ENCODE data around the gene CXCL8. TPM values are rescaled to one million over a fixed set of nuclear protein-coding genes. Genes with fewer than 3 reads are reported as not detected.
A peak's percentile ranks its signal among the peaks of the same experiment; 100 is the strongest.
"Not testable (repeated sequence)": the region's sequence is repeated elsewhere in the genome, so short reads cannot be mapped to it uniquely, and the experiment has no call there.

CXCL8 gene
- polyA plus RNA-seq (ENCODE audit: insufficient read length in 4 of 4) = 10 to 100 TPM in 1 of 4 donors, under 1 TPM in 3; 0.34 to 25.4 (median 0.49) TPM

DNA sequence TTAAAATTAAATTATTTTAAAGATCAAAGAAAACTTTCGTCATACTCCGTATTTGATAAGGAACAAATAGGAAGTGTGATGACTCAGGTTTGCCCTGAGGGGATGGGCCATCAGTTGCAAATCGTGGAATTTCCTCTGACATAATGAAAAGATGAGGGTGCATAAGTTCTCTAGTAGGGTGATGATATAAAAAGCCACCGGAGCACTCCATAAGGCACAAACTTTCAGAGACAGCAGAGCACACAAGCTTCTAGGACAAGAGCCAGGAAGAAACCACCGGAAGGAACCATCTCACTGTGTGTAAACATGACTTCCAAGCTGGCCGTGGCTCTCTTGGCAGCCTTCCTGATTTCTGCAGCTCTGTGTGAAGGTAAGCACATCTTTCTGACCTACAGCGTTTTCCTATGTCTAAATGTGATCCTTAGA, at the start of gene CXCL8:
Gene CXCL8, plus strand, starts transcription at position 217 of the 426 bp plus-strand sequence. Its CDS starts 90 bp downstream, at position 307.
- DNase-seq (ENCODE audit: low read depth in 4 of 4, low spot score in 3 of 4) = peak in 1 of 4 donors; percentile 12

DNA sequence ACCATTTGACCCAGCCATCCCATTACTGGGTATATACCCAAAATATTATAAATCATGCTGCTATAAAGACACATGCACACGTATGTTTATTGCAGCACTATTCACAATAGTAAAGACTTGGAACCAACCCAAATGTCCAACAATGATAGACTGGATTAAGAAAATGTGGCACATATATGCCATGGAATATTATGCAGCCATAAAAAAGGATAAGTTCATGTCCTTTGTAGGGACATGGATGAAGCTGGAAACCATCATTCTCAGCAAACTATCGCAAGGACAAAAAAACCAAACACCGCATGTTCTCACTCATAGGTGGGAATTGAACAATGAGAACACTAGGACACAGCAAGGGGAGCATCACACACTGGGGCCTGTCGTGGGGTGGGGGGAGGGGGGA, 49.2 kb upstream of the CXCL8 start:
- not testable (repeated sequence) for DNase-seq (ENCODE audit: low read depth in 4 of 4, low spot score in 3 of 4)

DNA sequence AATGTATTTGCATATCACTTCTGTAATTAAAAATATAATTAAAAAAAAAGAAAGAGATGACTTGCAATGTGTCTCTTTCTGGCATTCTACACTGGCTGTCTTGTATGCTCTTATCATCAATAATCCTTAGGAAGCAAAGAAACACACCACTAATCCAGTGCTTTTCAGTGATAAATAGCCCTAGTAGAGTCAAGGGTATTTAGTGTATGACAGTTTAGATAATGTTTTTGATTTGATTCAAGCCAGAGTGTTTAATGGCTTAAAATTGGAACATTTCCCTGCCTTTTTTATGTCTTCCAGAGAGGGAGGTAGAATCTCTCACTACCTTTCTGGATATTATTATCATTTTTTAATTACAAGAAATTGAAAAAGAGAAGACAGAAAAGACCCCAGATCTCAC, 48.6 kb upstream of the CXCL8 start:
- DNase-seq (ENCODE audit: low read depth in 4 of 4, low spot score in 3 of 4) = no peak

DNA sequence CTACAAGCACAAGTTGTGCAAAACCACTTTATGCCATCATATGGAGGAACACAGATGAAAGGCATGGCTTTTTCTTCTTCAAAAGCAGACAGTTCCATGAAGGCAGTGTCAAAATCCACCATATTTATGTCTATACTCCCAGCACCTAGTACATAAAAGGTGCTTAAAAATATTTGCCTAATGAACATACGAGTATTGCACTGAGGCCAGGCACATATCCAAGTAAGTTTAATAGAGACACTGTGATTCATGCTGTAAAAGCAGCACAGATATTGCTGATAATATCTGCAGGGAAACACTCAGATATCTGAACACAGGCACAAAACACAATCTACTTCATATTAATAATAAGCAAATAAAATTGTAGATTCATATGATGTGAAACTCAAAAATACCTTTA, 48.1 kb upstream of the CXCL8 start:
- no peak for DNase-seq (ENCODE audit: low read depth in 4 of 4, low spot score in 3 of 4)

DNA sequence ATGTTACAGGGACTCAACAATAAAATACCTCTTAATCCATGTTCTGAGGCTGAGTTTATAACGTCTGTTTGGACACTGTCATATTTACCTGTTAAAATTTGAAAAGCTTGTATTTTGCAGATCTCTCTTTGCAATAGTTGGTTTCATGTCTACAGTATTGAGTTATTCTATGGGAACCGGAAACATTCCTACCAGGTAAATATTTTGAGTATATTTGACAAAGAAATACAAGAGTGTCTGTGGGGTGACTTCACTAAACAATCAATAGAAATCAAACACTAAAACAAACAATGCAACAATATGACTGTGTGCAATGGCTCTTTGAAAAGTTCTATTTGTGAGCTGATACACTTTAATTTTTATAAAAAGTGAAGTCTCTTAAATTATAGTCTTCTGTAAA, 47.7 kb upstream of the CXCL8 start:
- no peak for DNase-seq (ENCODE audit: low read depth in 4 of 4, low spot score in 3 of 4)

DNA sequence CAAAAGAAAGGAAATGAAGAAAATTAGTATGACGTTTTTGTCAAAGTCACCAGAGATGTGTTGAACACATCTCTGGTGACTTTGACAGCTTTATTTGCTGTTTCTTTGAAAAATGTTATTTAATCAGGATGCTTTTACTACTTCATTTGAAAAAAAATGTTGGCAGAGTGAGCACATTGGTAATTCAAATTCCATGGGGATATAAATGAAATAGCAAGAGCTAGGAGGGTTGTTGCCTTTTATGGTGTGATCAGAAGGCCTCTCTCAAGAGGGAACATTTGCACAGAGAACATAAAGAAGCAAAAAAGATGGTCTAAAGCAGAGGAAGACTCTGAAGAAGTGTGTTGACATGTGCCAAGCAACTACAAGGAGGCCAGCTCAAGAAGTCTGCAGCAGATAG, 46.6 kb upstream of the CXCL8 start:
- no peak for DNase-seq (ENCODE audit: low read depth in 4 of 4, low spot score in 3 of 4)

DNA sequence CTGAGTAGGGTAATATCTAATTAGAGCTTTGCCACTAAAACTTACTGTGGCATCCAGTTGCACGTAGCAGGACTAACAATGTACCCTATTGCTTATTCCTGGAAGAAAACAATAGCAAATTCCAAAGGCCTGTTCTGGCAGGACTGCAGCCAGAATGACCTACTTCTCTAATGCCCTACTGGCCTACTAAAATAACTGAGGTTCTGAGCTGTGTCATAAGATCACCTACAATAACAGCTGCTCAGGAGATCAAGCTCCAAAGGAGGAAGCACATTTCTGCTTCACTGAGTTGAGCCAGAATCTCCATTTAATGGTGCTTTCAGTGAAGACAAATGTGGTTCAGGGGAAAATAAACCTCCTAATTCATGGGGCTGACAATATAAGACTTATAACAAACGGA, 42.2 kb upstream of the CXCL8 start:
- DNase-seq (ENCODE audit: low read depth in 4 of 4, low spot score in 3 of 4) = peak; percentile 10 to 52 (median 28)

DNA sequence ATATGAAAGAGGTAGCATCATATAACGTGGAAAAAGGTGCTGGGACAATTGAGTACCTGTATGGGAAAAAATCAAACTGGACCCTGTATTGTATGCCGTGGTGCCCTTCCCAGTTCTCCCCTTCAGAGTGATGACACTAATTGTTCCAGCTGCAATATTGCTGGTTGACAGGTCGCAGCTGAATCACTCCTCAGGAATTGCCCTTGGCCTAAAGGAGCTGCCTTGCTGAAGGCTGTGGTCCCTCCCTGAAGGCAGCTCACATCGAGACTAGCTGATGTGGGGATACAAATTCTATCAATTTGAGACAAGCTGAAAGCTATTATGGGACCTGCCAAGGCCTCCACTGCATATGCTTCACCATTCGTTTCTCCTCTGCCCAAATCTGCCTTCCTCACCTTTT, 39.3 kb upstream of the CXCL8 start:
- no peak for DNase-seq (ENCODE audit: low read depth in 4 of 4, low spot score in 3 of 4)

DNA sequence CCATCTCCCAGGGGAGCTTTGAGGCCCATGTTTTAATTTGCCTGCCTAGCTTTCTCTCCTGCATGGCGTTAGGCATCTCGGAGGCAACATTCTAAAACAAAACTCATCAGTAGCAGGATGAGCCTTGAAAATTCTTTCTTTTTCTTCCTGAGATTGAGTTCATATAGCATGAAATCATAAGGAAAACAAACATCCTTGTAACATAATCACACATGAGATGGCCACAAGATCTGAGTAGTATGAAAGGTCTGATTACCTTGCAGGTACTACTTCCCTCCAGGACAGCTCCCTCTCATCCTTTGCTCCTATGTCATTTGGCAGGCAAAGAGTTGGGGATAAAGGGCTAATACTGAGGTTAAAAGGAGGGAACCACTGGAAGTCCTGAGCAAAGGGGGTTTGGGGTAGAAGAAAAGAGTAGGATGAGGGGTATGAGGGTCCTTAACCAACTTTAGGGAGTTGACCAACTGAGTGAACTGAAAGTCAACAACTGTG, 37.5 kb upstream of the CXCL8 start:
- no peak for DNase-seq (ENCODE audit: low read depth in 4 of 4, low spot score in 3 of 4)

DNA sequence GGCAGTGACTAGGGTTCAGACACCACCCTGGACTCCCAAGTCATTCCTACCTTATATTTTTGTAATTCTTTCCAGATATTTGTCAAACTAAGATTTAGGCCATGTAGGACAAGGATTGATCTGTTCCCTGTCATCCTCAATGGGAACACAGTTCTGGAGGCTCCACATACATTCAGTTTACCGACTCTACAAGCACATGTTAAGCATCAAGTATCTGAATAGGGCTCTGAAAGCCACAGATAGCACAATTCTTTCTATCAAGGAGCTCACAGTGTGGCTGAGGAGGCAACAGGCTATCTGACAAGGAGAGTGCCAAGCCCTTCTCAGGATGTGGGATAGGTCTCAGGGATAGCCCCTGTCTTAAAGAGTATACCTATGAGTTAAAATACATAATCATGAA, 37.0 kb upstream of the CXCL8 start:
- no peak for DNase-seq (ENCODE audit: low read depth in 4 of 4, low spot score in 3 of 4)

DNA sequence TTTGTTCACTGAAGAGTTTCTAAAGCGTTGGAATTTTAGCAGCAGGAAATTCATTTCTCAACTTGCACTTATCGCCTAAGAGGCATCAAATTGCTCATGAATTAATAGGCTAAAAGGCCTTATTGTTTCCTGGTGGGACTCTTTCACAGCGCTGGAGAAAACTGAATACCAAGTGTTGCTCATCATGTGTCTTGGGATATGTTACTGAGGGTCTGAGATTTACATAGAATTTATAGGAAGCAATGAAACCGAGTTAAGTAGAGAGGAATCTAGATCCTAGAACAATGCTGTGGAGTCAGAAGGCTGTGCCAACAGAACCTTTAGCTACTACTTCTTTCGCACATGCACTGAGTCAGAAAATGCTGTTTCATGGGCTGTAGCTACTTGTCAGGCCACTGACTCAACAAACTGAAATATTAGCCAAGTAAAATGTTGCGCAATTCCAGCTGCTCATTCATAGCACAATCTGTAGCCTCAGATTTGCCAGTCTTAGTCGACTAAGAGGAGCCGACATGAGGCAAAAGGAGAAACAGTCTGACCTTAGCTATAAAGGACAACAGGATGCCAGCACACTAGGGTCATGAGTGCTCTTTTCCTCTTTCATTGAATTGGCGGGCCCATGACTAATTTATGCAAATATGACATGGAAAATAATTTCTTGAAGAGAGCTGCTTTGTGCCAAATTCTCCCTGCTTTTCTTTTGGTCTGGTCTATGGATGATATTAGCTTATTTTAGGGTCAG, 35.9 kb upstream of the CXCL8 start:
- no peak for DNase-seq (ENCODE audit: low read depth in 4 of 4, low spot score in 3 of 4)

DNA sequence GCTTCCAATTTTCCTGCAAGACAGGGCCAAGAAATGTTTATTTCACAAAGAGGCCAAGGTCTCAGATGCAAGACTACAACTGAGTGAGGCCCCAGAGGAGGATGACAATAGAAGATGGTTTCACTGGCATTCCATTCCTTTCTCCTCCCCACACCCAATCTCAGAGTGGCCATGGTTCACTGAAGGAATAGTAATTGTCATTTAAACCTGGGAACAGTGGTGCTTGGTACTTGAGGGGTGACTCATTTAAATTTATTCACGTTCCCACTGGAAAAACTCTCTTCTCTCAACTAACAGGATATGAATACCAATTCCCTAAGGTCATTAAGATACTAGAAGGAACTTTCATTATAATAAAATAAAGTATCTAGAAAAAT, 35.3 kb upstream of the CXCL8 start:
- DNase-seq (ENCODE audit: low read depth in 4 of 4, low spot score in 3 of 4) = no peak

DNA sequence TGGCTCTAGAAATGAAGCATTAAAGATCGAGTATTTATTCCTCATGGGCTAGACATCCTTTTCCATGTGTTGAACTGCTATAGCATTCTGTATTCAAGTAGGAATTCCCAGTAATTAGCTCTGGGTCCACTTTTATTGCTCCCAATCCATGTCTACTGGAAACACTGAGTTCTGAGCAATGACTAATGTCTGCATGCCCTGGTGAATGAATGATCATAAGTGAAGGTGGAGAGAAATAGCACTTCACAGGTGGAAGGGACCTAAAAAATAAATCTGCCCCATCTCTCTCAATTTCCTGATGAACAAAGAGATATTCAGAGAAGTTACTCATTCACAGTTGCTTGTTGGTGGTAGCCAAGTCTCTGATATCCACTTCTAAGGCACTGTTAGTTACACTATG, 34.6 kb upstream of the CXCL8 start:
- DNase-seq (ENCODE audit: low read depth in 4 of 4, low spot score in 3 of 4) = no peak

DNA sequence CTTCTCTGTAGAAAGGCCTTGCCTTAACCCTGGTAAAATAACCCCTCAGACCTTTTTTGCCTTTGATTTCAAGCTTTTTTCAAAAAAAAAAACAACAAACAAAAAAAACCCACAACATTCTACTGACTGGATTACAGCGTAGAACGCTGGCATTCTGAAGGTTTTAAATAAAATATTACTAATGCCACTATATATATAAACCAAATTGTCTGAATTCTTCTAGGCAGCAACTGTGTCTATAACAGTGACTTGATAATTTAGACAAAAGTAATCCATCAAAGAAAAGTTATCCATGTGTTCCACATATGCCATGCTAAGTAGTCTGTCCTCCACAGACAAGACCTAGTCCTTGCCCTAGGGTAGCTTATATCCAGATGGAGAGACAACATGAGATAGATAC, 33.6 kb upstream of the CXCL8 start:
- no peak for DNase-seq (ENCODE audit: low read depth in 4 of 4, low spot score in 3 of 4)

DNA sequence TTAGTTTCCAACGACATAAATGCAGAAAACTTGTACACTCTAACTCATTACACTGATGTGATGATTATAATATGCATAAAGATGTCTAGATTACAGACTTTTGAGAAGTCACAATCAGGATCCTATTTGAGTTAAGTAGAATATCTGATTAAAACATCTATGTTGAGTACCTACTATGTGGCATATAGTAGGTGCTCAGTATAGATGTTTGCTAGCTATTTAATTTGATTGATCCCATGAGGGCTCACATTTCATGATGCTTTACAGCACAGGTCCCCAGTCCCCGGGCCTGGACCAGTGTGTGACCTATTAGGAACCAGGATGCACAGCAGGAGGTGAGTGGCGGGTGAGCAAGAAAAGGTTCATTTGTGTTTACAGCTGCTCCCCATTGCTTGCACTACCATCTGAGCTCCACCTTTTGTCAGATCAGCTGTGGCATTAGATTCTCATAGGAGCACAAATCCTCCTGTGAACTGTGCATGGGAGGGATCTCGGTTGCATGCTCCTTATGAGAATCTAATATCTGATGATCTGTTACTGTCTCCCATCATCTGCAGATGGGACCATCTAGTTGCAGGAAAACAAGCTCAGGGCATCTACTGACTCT, 33.0 kb upstream of the CXCL8 start:
- DNase-seq (ENCODE audit: low read depth in 4 of 4, low spot score in 3 of 4) = no peak

DNA sequence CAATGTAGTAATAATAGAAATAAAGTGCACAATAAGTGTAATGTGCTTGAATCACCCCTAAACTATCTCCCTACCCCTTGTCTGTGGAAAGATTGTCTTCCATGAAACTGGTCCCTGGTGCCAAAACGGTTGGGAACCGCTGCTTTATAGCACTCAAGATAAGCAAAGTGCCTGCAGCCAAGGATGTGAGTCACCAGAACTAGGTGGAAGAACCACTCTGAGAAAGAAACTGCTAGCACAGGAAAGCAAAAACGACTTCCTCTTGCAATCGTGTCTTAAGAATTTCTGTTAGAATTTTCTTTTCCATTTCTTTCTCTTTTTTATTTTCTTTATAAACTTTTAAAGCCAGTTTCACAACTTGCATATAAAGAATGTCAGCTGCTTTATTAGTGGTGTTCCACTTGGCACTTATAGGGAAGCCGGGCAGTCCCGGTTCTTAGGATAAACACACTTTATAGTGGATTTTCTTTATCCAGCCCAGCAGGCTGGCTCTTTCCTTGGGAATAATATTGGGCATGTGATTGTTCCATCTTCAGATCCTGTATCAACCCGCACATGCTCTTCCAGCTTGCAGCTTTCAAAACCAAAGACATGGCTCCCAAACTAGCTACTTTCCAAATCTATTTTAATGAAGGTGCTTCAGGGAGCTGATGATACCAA, 32.3 kb upstream of the CXCL8 start:
- no peak for DNase-seq (ENCODE audit: low read depth in 4 of 4, low spot score in 3 of 4)

DNA sequence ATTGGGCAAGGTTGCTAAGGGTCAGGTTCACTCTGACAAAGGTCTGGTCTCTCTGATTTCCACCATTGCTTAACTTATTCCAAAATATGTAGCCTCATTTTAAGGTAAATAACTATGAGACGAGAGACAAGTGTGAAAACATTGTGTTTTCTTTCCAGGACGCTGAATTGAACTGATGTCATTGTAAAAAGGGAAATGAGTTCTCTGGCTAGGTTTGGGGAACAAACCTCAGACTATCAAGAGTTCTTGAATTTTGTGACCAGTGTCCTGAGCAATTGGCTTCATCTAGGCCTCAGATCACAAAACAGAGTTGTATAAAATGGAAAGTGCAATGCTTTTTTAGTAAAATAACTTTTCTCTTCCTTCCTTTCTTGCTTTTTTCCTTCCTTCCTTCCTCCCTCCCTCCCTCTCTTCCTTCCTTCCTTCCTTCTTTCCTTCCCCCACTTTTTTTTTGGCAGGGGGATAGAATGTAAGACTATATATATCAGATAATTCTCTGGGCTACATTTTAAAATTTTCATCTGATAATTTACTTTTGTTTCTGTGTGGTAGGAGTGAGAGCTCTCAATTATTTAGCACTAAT, 30.8 kb upstream of the CXCL8 start:
- DNase-seq (ENCODE audit: low read depth in 4 of 4, low spot score in 3 of 4) = no peak

DNA sequence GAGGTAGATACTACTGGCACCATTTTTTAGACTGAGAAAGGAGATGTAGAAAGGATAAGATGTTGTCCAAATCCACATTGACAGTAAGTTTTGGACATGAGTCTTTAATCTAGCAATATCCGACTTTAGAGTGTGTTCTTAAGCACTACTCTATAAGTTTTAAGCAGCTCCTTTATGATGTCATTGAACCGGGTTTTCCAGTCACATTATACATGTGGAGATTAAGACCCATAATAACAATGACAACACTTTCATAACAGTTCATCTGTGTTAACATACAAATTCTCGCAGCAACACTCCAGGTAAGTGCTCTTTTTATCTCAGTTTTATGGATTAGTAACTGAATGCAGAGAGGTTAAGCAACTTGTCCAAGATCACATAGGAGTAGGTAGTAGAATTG, 30.3 kb upstream of the CXCL8 start:
- DNase-seq (ENCODE audit: low read depth in 4 of 4, low spot score in 3 of 4) = no peak

DNA sequence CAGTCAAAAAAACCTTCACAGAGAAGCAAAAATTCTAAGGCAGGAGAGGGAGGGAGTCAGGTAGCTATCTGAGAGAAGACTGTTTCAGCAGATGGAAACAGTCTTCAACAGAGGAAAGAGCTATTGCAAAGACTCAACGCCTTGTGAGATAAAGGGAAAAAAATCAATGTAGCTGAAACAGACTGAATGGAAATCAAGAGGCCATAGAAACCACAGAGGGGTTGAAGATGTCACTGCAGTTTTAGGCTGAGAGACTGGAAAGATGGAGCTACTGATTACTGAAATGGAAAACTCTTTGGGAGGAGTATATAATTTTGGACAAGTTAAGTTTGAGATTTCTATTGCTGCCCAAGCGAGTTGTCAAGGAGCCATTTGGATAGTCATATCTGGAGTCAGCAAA, 28.4 kb upstream of the CXCL8 start:
- DNase-seq (ENCODE audit: low read depth in 4 of 4, low spot score in 3 of 4) = no peak

DNA sequence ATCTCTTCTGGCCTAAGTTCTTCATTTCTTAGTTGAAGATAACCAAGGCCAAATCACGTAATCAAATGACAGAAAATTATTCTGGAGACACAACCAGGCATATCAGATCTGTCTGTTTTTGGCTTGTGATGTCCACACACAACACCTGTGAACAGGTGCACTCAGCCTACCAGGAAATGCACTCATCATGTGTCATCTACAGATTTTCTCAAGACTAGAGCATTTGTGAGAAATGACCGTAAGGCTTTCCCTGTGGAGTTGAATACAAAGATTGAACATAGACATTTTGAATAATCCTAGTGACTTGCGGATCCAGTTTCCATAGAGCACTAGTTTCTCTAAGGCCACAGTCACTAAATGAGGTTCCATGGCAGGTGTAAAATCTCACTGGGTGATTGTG, 26.7 kb upstream of the CXCL8 start:
- no peak for DNase-seq (ENCODE audit: low read depth in 4 of 4, low spot score in 3 of 4)

DNA sequence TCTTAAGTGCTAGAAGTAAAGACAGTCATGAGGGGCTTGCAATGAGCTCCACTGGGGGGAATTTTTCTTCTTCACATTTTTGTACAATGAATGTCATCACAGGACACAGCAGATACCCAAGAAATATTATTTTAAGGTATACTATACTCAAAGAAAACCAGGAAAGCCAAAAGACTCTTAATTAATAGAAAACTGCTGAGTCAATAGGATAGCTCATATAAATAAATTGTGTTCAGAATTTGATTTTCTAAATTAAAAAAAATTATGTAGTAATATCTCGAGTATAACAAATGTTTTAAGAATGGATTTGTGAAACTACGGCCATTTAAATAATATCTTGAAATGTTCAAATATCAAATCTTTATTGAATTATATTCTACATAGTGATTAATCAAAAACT, 25.7 kb upstream of the CXCL8 start:
- no peak for DNase-seq (ENCODE audit: low read depth in 4 of 4, low spot score in 3 of 4)
